ENCODE measurements around the gene ATG14.

- no peak for TF ChIP-seq EZH2phosphoT487 (IDR thresholded peaks at IDR 0.05; ENCODE audit: borderline replicate concordance)
- TF ChIP-seq, protein P1, sequence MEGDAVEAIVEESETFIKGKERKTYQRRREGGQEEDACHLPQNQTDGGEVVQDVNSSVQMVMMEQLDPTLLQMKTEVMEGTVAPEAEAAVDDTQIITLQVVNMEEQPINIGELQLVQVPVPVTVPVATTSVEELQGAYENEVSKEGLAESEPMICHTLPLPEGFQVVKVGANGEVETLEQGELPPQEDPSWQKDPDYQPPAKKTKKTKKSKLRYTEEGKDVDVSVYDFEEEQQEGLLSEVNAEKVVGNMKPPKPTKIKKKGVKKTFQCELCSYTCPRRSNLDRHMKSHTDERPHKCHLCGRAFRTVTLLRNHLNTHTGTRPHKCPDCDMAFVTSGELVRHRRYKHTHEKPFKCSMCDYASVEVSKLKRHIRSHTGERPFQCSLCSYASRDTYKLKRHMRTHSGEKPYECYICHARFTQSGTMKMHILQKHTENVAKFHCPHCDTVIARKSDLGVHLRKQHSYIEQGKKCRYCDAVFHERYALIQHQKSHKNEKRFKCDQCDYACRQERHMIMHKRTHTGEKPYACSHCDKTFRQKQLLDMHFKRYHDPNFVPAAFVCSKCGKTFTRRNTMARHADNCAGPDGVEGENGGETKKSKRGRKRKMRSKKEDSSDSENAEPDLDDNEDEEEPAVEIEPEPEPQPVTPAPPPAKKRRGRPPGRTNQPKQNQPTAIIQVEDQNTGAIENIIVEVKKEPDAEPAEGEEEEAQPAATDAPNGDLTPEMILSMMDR (conservative IDR thresholded peaks at IDR 0.05; ENCODE audit: low read length), result no peak
These were observed 47.3 kb upstream of the ATG14 start for GRCh38 chr14:55458800-55459515.
